Kidney epithelial cell (primary cell): Measurements from ENCODE around the gene LDB3. TPM values are rescaled to one million over a fixed set of nuclear protein-coding genes. Genes with fewer than 3 reads are reported as not detected.
"Not testable (repeated sequence)": the region's sequence is repeated elsewhere in the genome, so short reads cannot be mapped to it uniquely, and the experiment has no call there.

Experiments
- DNase-seq: peaks from one replicate; pipeline ENCODE4 v3.0.0-alpha.2; 2010; ENCODE audit warnings: low read depth
- H3K27me3 ChIP-seq: 2 replicates; pipeline ENCODE4 v1.6.0; 2011; ENCODE audit warnings: low read length; ENCODE audit not compliant: control insufficient read depth, insufficient read depth
- H3K36me3 ChIP-seq: 2 replicates; pipeline ENCODE4 v1.5.1; 2011; ENCODE audit warnings: low read length; ENCODE audit not compliant: control insufficient read depth, insufficient read depth
- H3K4me3 ChIP-seq: 2 replicates; pipeline ENCODE4 v1.5.1; 2011; ENCODE audit warnings: low read depth, mild to moderate bottlenecking, control low read depth, low read length
- CTCF ChIP-seq: IDR thresholded peaks from 2 replicates; pipeline ENCODE4 v1.5.1; 2011; ENCODE audit warnings: mild to moderate bottlenecking, moderate library complexity, low read length, control low read depth, inconsistent platforms; ENCODE audit not compliant: insufficient read depth, poor library complexity, severe bottlenecking
- total RNA-seq: library from RNA; depleted of rRNA; stranded (reverse); fragments of >200 nt; gene quantifications from 2 replicates; pipeline ENCODE4 v1.2.3, GENCODE V29; 2015

The LDB3 gene
- total RNA-seq, 1 donor from 2014 or later, result 0.17 TPM

- no peak for DNase-seq
- H3K27me3 ChIP-seq, result no peaks in the 10 kb centered on the region
- no peak for TF ChIP-seq CTCF
- H3K36me3 ChIP-seq, result no peaks in the 10 kb centered on the region
- H3K4me3 ChIP-seq, result no peak overlapping the region
These were observed 61.9 kb downstream of the LDB3 start for GRCh38 chr10:86730227-86730626.

DNA sequence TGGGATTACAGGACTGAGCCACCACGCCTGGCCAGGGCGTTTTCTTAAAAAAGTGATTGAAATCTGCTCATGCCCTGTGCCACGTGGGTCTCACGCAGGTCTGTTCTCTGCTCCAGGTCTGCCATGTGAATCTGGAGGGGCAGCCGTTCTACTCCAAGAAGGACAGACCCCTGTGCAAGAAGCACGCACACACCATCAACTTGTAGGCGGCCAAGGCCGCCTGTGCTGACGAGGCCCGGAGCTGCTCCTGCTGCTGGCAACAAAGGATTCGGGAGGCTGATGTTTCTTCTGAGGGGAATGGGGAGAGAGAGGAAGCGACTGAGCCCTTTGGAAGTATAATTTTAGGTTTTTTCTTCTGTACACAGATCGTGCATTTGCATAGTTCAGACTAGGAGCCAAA is 64.5 kb downstream of the LDB3 start:
- TF ChIP-seq CTCF, result no peak
- Histone ChIP-seq H3K27me3 (no peaks in the 10 kb centered on the region), H3K4me3 (no peak overlapping the region), H3K36me3 (no peaks in the 10 kb centered on the region)
- DNase-seq, result no peak

GRCh38 chr10:86733260-86733671 is 65.0 kb downstream of the LDB3 start:
- Histone ChIP-seq H3K27me3 (no peaks in the 10 kb centered on the region), H3K4me3 (no peak overlapping the region), H3K36me3 (no peaks in the 10 kb centered on the region)
- no peak for TF ChIP-seq CTCF
- no peak for DNase-seq

DNA sequence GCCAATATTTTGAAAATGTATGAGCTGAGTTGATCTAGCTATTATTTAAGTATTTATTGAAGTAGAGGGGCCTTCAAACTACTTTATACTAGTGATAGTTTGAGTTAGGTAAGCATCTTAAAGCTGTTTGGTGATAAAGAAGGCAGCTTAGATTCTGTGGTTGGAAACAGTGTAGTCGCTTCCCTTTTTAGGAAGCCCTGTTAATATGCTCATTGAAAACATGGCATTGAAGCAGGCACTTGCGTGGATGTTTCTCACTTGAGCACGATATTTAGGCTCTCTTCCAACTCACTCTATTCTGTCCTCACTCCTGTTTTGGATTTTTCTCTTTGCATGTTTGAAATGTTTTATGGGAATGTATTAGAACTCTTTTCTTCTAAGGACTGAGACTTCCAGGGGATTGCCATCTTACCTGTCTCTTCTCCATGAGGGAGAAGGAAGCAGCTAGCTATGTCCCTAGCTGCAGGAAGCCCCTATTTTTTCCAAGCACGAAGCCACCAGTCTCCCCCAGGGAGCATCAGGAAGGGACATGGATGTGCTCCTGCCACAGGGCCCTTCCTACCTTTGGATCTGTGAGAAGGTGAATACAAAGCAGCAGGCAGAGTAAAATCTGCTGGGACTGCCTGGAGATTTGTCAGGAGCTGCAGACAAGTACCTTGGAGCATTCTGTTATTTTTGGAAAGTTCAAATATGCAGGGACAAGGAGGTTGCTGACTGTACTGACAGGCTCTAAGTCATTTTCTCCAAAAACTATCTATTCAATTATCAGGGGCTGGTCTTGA is 66.1 kb downstream of the LDB3 start:
- no peak for DNase-seq
- no peak overlapping the region for H3K4me3 ChIP-seq
- TF ChIP-seq CTCF, result no peak
- H3K27me3 ChIP-seq, result no peaks in the 10 kb centered on the region
- H3K36me3 ChIP-seq, result no peaks in the 10 kb centered on the region

DNA sequence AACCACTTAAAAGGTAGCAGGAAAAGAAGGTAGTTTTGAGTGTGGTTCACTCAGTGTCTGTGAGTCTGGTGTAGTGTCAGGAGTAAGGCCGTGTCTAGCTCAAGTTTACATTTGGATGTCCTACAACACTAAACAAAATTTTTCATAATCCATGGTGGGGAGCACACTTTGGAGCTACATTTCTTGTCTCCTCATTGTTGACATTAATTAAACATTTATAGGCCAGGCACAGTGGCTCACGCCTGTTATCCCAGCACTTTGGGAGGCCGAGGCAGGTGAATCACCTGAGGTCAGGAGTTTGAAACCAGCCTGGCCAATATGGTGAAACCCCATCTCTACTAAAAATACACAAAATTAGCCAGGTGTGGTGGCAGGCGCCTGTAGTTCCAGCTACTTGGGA is 67.0 kb downstream of the LDB3 start:
- H3K4me3 ChIP-seq, DNase-seq, H3K27me3 ChIP-seq, H3K36me3 ChIP-seq: not testable (repeated sequence)

GRCh38 chr10:86742230-86742629 is 73.9 kb downstream of the LDB3 start:
- DNase-seq, result no peak
- no peak for TF ChIP-seq CTCF
- Histone ChIP-seq H3K4me3 (no peak overlapping the region), H3K36me3 (no peaks in the 10 kb centered on the region), H3K27me3 (no peaks in the 10 kb centered on the region)
